OCI-M1 (cell line): ENCODE results near the gene ALDH7A1.
"Not testable (repeated sequence)": the region's sequence is repeated elsewhere in the genome, so short reads cannot be mapped to it uniquely, and the experiment has no call there.

Source experiments
- DNase-seq: peaks from one replicate; lab custom pipeline; 2025; lab: John Stamatoyannopoulos, UW

The ALDH7A1 gene

GRCh38 chr5:126594748-126595485 lies at the start of gene ALDH7A1:
ALDH7A1 (minus strand) TSS chr5:126595219; CDS start chr5:126595198, 21 bp downstream.
- DNase-seq: peak; percentile 60

DNA sequence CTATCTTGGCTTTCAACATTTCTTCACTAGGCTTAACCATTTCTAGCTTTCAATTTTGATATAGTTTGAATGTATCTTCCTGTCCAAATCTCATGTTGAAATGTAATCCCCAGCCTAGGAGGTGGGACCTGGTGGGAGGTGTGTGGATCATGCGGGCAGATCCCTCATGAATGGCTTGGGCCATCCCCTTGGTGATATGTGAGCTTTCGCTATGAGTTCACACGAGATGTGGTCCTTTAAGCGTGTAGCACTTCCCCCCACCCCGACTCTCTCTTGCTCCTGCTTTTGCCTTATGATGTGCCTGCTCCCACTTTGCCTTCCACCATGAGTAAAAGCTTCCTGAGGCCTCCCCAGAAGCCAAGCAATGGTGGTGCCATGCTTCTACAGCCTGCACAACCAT lies 46.4 kb upstream of the ALDH7A1 start:
- no peak for DNase-seq

GRCh38 chr5:126640866-126641265 lies 45.8 kb upstream of the ALDH7A1 start:
- DNase-seq: no peak

GRCh38 chr5:126636956-126637355 lies 41.9 kb upstream of the ALDH7A1 start:
- DNase-seq: no peak

DNA sequence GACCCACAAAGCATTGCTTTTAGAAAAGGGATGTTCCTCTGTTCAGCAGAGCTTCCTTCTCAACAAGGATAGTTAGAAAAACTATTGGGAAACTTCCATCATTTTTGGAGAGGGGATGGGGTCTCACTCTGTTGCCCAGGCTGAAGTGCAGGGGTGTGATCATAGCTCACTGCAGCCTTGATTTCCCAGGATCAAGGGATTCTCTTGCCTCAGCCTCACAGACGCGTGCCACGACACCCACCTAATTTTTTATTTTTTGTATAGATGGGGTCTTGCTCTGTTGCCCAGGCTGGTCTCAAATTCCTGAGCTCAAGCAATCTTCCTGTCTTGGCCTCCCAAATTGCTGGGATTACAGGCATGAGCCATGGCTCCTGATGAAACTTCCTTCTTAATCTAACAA lies 40.6 kb upstream of the ALDH7A1 start:
- DNase-seq: no peak

- no peak for DNase-seq
These were observed 38.5 kb upstream of the ALDH7A1 start for GRCh38 chr5:126633552-126633951.

DNA sequence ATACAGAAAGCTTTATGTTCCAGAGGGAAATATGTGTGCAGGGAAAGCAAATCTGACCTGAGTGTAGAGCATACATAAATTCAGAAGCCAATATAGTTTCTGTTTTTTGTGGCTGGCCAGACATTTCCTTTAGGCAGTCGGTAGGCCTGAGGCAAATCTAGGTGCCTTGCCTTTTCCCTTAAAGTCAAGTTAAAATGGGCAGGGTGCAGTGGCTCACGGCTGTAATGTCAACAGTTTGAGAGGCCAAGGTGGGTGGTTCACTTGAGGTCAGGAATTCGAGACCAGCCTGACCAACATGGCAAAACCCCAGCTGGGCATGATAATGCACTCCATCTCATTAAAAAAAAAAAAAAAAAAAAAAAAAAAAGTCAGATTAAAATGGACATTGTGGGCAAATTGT lies 36.9 kb upstream of the ALDH7A1 start:
- no peak for DNase-seq

DNA sequence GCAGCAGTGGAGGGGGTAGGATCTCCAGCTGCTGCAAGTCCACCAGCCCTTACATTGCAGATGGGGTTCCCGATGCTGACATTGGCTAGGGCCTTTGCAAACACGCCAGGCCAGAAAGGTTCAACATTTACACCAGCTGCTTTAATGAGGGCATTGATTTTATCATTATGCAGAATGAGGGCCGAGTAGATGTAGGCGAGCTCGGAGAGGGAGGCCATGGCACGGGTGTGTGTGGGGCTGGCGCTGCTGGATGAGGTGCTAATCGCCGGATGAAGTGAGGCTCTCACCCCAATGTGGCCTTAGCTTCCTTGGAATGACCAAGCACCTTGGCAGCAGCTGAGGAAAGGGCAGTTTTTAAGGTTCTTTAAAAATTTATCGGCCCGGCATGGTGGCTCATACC lies 33.1 kb upstream of the ALDH7A1 start:
- DNase-seq: no peak

GRCh38 chr5:126624534-126624933 lies 29.5 kb upstream of the ALDH7A1 start:
- no peak for DNase-seq

GRCh38 chr5:126619781-126620180 lies 24.8 kb upstream of the ALDH7A1 start:
- DNase-seq: no peak

- not testable (repeated sequence) for DNase-seq
These were observed 22.6 kb upstream of the ALDH7A1 start for GRCh38 chr5:126617603-126618002.

- no peak for DNase-seq
These were observed 20.3 kb upstream of the ALDH7A1 start for GRCh38 chr5:126615286-126615685.

DNA sequence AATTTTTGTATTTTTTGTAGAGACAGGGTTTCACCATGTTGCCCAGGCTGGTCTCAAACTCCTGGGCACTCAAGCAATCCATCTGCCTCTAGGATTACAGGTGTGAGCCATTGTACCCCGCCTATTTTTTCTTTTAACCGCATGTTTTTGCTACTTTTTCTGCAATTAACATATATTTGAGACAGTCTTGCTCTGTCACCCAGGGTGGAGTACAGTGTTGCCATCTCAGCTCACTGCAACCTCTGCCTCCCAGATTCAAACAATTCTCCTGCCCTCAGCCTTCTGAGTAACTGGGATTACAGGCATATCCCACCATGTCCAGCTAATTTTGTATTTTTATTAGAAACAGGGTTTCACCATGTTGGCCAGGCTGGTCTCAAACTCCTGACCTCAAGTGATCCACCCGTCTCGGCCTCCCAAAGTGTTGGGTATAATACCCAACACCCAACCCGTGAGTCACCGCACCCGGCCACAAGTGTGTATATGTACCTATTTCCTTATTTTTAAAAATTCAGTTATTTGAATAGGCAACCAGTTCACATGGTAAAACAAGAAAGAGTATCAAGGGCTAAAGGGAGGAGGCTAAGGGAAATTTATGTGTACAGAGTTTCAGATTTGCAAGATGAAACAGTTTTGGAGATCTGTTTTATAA lies 19.0 kb upstream of the ALDH7A1 start:
- no peak for DNase-seq

DNA sequence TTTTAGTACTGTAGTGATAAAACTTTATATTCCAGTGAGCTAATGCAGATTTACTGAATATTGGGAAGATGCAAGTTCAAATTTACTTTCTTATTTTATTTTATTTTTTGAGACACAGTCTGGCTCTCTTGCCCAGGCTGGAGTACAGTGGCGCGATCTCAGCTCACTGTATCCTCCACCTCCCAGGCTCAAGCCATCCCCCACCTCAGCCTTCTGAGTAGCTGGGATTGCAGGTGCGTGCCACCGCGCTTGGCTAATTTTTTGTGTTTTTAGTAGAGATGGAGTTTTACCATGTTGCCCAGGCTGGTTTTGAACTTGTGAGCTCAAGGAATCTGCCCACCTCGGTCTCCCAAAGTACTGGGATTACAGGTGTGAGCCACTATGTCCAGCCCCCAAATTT lies 15.6 kb upstream of the ALDH7A1 start:
- DNase-seq: no peak

DNA sequence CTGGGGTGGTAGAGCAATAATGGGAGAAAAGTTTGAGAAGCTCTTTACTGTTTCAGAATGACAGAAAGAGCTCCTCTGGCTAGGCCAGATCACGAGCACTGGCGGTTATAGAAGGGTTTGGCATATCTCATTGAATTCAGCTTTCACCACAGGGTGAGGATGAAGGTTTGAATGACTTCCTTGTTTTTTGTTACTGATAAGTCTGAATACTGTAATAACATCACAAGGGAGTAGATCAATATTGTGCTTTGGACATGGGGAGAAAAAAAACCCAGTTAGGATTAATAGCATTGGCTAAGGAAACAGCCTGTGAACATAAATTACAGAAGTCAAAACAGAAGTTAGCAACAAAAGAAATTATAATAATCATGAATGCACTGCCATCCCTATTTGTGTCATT lies 15.1 kb upstream of the ALDH7A1 start:
- DNase-seq: peak; percentile 0

DNA sequence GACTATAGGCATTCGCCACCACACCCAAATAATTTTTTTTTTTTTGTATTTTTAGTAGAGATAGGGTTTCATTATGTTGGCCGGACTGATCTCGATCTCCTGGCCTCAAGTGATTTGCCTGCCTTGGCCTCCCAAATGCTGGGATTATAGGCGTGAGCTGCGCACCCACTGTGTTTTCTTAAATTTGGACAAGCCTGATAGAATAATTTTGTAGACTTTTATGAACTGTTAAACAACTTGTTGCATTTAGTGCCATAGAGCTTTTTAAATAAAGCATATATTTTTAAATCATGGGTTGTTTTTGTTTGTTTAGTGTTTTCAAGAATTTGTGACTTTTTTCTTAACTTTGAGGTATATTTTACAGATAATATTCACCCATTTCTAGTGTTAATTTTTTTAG lies 10.5 kb upstream of the ALDH7A1 start:
- no peak for DNase-seq

- DNase-seq: no peak
These were observed 8.5 kb upstream of the ALDH7A1 start for GRCh38 chr5:126603402-126603991.

- DNase-seq: peak; percentile 57
These were observed 5.9 kb upstream of the ALDH7A1 start, which contains the start of gene PHAX for GRCh38 chr5:126600631-126601511. PHAX (plus strand) TSS chr5:126600947; CDS start chr5:126600963, 16 bp downstream.

DNA sequence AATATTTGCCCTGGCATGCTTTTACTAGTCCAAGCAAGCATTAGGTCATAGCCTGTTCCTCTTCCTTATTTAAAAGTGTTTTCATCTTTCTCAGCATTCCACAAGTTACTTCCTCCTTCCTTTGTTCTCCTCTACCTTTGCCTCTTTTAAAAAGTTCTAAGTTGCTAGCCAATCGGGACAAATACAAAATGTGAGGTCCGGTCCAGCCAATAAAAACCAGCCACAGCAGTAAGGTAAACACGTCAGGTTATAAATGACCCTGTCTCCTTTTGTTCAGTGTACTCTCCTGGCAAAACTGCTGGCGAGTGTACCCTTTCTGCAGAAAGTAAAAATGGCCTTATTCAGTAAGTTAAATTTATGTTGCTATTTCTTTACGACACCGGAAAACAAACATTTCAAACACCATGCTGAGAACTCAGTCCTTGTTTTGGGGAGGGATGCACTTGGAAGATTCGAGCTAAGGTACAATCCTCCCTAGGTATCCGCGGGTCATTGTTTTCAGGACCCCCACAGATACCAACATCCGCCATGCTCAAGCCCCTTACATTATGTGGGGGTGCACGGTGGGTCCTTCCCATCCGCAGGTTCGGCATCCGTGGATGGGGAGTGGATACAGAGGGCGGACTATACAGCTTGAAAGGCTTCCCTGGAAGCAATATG lies 5.1 kb upstream of the ALDH7A1 start:
- peak; percentile 3 for DNase-seq

DNA sequence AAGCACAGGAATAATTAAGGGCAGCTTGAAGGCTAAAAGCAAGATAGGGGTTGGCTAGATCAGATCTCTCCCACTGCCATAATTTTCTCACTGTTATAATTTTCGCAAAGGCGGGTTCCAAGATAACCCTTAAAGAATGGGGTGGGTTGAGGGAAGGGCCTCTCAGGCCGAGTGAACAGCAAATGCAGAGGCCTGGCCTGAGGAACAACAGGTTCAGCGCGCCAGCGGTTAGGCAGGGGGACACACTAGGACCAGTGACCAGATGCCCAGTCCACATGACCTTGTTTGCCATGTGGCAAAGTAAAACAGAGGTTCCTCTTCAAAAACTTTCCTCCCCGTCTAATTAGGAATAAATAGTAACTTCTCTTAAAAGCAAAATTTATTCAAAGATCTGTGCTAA lies 4.5 kb upstream of the ALDH7A1 start:
- DNase-seq: no peak

DNA sequence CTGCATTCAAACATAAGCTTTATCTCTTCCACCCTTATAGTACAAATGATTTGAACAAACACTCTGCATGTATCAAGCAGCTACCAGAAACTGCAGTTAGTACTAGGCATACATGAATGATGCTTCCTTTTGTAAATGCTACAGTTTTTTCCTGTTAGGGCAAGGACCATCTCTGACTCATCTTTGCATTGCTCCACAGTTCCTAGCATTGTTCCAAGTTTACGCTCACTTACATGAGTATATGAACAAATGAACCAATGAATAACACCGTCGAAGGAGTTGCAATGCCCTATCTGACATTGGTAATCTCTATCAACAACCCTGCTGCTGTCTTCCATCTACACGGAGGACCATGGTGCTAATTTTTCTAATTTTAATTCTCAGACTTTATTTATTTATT lies 2.1 kb upstream of the ALDH7A1 start:
- no peak for DNase-seq
